B cell (primary cell): ENCODE data around the gene PLA2G3.

Experiments
- EZH2 ChIP-seq: IDR thresholded peaks from 2 replicates; pipeline ENCODE4 v1.6.1; 2012; ENCODE audit warnings: borderline replicate concordance, low read depth, mild to moderate bottlenecking, moderate library complexity, low read length; ENCODE audit not compliant: insufficient read depth, poor library complexity, severe bottlenecking
- TF ChIP-seq, protein P1 (sequence below): fragments of 200-600 bp; IDR thresholded peaks from one replicate; pipeline ENCODE4 v1.8.0; 2022; ENCODE audit warnings: antibody characterized with exemption, mild to moderate bottlenecking

DNA sequence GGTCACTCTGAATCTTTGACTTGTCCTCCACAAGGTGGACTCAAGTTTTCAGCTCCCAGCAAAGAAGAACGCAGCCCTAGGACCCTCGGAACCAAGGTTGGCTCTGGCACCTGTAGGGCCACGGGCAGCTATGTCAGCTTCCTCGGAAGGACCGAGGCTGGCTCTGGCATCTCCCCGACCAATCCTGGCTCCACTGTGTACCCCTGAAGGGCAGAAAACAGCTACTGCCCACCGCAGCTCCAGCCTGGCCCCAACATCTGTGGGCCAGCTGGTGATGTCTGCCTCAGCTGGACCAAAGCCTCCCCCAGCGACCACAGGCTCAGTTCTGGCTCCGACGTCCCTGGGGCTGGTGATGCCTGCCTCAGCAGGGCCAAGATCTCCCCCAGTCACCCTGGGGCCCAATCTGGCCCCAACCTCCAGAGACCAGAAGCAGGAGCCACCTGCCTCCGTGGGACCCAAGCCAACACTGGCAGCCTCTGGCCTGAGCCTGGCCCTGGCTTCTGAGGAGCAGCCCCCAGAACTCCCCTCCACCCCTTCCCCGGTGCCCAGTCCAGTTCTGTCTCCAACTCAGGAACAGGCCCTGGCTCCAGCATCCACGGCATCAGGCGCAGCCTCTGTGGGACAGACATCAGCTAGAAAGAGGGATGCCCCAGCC, 15.4 kb downstream of the PLA2G3 start:
- TF ChIP-seq, protein P1, sequence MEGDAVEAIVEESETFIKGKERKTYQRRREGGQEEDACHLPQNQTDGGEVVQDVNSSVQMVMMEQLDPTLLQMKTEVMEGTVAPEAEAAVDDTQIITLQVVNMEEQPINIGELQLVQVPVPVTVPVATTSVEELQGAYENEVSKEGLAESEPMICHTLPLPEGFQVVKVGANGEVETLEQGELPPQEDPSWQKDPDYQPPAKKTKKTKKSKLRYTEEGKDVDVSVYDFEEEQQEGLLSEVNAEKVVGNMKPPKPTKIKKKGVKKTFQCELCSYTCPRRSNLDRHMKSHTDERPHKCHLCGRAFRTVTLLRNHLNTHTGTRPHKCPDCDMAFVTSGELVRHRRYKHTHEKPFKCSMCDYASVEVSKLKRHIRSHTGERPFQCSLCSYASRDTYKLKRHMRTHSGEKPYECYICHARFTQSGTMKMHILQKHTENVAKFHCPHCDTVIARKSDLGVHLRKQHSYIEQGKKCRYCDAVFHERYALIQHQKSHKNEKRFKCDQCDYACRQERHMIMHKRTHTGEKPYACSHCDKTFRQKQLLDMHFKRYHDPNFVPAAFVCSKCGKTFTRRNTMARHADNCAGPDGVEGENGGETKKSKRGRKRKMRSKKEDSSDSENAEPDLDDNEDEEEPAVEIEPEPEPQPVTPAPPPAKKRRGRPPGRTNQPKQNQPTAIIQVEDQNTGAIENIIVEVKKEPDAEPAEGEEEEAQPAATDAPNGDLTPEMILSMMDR, result no peak
- no peak for TF ChIP-seq EZH2
